GM18909 (cell line): ENCODE results near the gene OR5K1.

Experiments
- ATAC-seq: cut with Tn5 transposase; IDR thresholded peaks from one replicate; pipeline ENCODE4 v1.9.1; 2021; ENCODE audit warnings: mild to moderate bottlenecking; ENCODE audit not compliant: unreplicated experiment, poor library complexity

Gene OR5K1

GRCh38 chr3:98462901-98463300 is at the start of gene OR5K1:
Gene OR5K1 (plus strand): TSS chr3:98463201. CDS start chr3:98469577, 6,376 bp downstream.
- no peak for ATAC-seq

- no peak for ATAC-seq
These were observed 30.4 kb upstream of the OR5K1 start for GRCh38 chr3:98432575-98432974.

GRCh38 chr3:98433764-98434163 is 29.2 kb upstream of the OR5K1 start:
- no peak for ATAC-seq

- no peak for ATAC-seq
These were observed 28.6 kb upstream of the OR5K1 start for GRCh38 chr3:98434412-98434811.

- ATAC-seq, result no peak
These were observed 22.7 kb upstream of the OR5K1 start for GRCh38 chr3:98440283-98440682.

GRCh38 chr3:98445949-98446406 is 17.0 kb upstream of the OR5K1 start:
- peak; percentile 85 for ATAC-seq

- peak; percentile 49 for ATAC-seq
These were observed 13.3 kb upstream of the OR5K1 start for GRCh38 chr3:98449606-98450193.

GRCh38 chr3:98450372-98450771 is 12.6 kb upstream of the OR5K1 start:
- ATAC-seq, result no peak

- ATAC-seq, result no peak
These were observed 9.2 kb upstream of the OR5K1 start for GRCh38 chr3:98453827-98454226.

GRCh38 chr3:98454929-98455328 is 8.1 kb upstream of the OR5K1 start:
- ATAC-seq, result no peak

GRCh38 chr3:98457543-98457942 is 5.5 kb upstream of the OR5K1 start:
- no peak for ATAC-seq

GRCh38 chr3:98460220-98460619 is 2.8 kb upstream of the OR5K1 start:
- ATAC-seq, result no peak

GRCh38 chr3:98482717-98483482 is 19.9 kb downstream of the OR5K1 start:
- ATAC-seq, result no peak

- ATAC-seq, result no peak
These were observed 20.6 kb downstream of the OR5K1 start for GRCh38 chr3:98483626-98484025.

GRCh38 chr3:98497381-98497780 is 34.4 kb downstream of the OR5K1 start, which contains the start of gene OR5K2:
Gene OR5K2 (plus strand): TSS chr3:98497681. CDS start chr3:98497681, 0 bp downstream.
- no peak for ATAC-seq

GRCh38 chr3:98500019-98500418 is 37.0 kb downstream of the OR5K1 start:
- no peak for ATAC-seq

GRCh38 chr3:98501270-98501669 is 38.3 kb downstream of the OR5K1 start:
- ATAC-seq, result no peak

GRCh38 chr3:98501863-98502576 is 39.0 kb downstream of the OR5K1 start:
- ATAC-seq, result no peak

- no peak for ATAC-seq
These were observed 41.5 kb downstream of the OR5K1 start for GRCh38 chr3:98504539-98504938.

GRCh38 chr3:98508582-98508981 is 45.6 kb downstream of the OR5K1 start:
- ATAC-seq, result no peak

- no peak for ATAC-seq
These were observed 49.6 kb downstream of the OR5K1 start for GRCh38 chr3:98512576-98512975.
